Activated naive CD8-positive, alpha-beta T cell (primary cell): ENCODE results near the gene ANKRD11.

ENCODE experiments used
- H3K27ac Mint-ChIP-seq: one replicate; pipeline ENCODE4 v1.8.0; 2021; ENCODE audit warnings: mixed read lengths
- H3K27me3 Mint-ChIP-seq: one replicate; pipeline ENCODE4 v1.8.0; 2021; ENCODE audit warnings: mixed read lengths
- H3K36me3 Mint-ChIP-seq: one replicate; pipeline ENCODE4 v1.8.0; 2021; ENCODE audit warnings: mixed read lengths
- H3K4me1 Mint-ChIP-seq: one replicate; pipeline ENCODE4 v1.8.0; 2021; ENCODE audit warnings: low read depth, mixed read lengths
- H3K4me3 Mint-ChIP-seq: one replicate; pipeline ENCODE4 v1.8.0; 2021; ENCODE audit warnings: mild to moderate bottlenecking, mixed read lengths
- H3K9me3 Mint-ChIP-seq: one replicate; pipeline ENCODE4 v1.8.0; 2021; ENCODE audit warnings: low read depth, mixed read lengths

ANKRD11 gene

DNA sequence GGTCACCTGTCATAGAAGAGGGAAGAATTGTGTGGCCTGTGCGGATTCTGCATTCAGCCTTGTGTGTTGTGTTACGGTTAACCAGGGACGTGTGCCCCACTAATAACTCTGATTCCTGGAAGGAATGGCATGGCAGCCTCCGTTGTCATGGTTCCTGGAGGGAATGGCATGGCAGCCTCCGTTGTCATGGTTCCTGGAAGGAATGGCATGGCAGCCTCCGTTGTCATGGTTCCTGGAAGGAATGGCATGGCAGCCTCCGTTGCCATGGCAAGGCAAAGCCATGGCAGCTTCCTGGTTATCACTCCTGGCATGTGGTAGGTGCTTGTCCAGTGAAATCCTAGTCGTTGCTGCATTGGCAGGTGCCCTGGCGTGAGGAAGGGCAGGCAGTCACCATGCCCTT lies 26.8 kb upstream of the ANKRD11 start:
- Mint-ChIP-seq H3K4me1 (no peaks in the 10 kb centered on the region), H3K36me3 (peaks cover 6% of the 10 kb centered on the region), H3K27ac (no peak overlapping the region), H3K9me3 (no peaks in the 10 kb centered on the region), H3K4me3 (no peak overlapping the region), H3K27me3 (no peaks in the 10 kb centered on the region)

GRCh38 chr16:89512453-89512852 lies 22.1 kb upstream of the ANKRD11 start:
- H3K4me1 Mint-ChIP-seq, result peaks cover 5% of the 10 kb centered on the region
- H3K27ac Mint-ChIP-seq, result no peak overlapping the region
- H3K9me3 Mint-ChIP-seq, result no peaks in the 10 kb centered on the region
- no peaks in the 10 kb centered on the region for H3K36me3 Mint-ChIP-seq
- H3K4me3 Mint-ChIP-seq, result no peak overlapping the region
- H3K27me3 Mint-ChIP-seq, result no peaks in the 10 kb centered on the region

DNA sequence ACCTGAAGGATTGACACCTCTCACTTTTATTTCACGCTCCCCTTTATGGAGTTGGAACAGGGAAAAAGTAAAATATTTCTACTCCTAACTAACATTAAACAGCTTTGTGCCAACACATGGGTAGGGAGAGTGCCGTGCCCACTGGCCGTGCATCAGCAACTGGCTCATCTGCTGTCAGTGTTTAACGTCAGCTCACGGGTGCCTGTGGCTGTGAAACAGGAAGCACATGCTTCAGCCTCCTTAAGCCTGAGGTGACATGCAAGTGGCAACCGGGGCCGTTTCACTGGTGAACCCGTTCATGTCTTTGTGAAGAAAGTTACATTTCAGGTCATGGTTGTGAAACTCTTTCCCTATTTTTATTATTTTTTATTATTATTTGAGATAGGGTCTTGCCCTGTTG lies 21.0 kb upstream of the ANKRD11 start:
- H3K27me3 Mint-ChIP-seq, result no peaks in the 10 kb centered on the region
- peak overlapping the region; percentile 20 for H3K4me3 Mint-ChIP-seq
- no peaks in the 10 kb centered on the region for H3K9me3 Mint-ChIP-seq
- no peaks in the 10 kb centered on the region for H3K36me3 Mint-ChIP-seq
- no peak overlapping the region for H3K27ac Mint-ChIP-seq
- H3K4me1 Mint-ChIP-seq, result peaks cover 12% of the 10 kb centered on the region

GRCh38 chr16:89510526-89510925 lies 20.2 kb upstream of the ANKRD11 start:
- H3K9me3 Mint-ChIP-seq, result no peaks in the 10 kb centered on the region
- no peak overlapping the region for H3K27ac Mint-ChIP-seq
- peaks cover 21% of the 10 kb centered on the region for H3K4me1 Mint-ChIP-seq
- peak overlapping the region; percentile 38 for H3K4me3 Mint-ChIP-seq
- no peaks in the 10 kb centered on the region for H3K36me3 Mint-ChIP-seq
- no peaks in the 10 kb centered on the region for H3K27me3 Mint-ChIP-seq

GRCh38 chr16:89507834-89508590 lies 17.7 kb upstream of the ANKRD11 start, which contains the start of gene SPG7:
TSS of gene SPG7 (plus strand) at chr16:89508403. CDS start at chr16:89508418, 15 bp downstream.
- H3K9me3 Mint-ChIP-seq, result no peaks in the 10 kb centered on the region
- no peaks in the 10 kb centered on the region for H3K36me3 Mint-ChIP-seq
- H3K4me3 Mint-ChIP-seq, result peak within 1 kb of the TSS; percentile 99
- H3K27ac Mint-ChIP-seq, result peak within 1 kb of the TSS; percentile 96
- peaks cover 33% of the 10 kb centered on the region for H3K4me1 Mint-ChIP-seq
- H3K27me3 Mint-ChIP-seq, result no peaks in the 10 kb centered on the region

DNA sequence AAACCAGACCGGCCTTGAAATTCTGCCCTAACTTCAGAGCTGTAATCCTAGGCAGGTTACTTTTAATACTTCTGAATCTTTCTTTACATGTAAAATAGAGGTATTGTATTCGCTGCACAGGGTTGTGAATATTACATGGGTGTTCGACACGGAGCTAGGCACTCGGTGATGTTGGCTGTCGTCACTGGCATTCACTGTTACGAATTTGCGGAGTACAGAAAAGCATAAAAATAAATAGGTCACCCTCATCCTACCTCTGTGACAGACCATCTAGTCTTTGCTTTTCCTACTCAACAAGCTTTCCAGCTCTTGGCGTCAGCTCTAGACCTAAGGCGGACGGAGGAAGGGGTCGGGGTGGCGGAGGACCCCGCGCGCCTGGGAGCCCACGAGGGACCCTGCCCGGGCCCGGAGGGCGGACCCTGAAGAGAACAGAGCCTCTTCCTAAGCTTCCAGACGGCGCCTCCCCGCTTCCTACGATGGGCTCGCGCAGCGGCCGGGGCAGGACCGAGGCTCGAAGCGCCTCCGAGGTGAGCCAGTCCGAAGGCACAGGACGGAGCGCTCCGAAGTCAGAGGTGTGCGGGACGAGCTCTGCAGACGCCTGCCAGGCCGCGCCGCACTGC lies 17.0 kb upstream of the ANKRD11 start:
- Mint-ChIP-seq H3K4me1 (peaks cover 33% of the 10 kb centered on the region), H3K36me3 (no peaks in the 10 kb centered on the region), H3K27ac (peak overlapping the region; percentile 90), H3K27me3 (no peaks in the 10 kb centered on the region), H3K4me3 (peak overlapping the region; percentile 88), H3K9me3 (no peaks in the 10 kb centered on the region)

- Mint-ChIP-seq H3K27ac (peak overlapping the region; percentile 90), H3K4me1 (peaks cover 33% of the 10 kb centered on the region), H3K27me3 (no peaks in the 10 kb centered on the region)
Observed at GRCh38 chr16:89506791-89507191, 16.4 kb upstream of the ANKRD11 start.

GRCh38 chr16:89506113-89506504 lies 15.7 kb upstream of the ANKRD11 start:
- Mint-ChIP-seq H3K9me3 (no peaks in the 10 kb centered on the region), H3K36me3 (no peaks in the 10 kb centered on the region), H3K27me3 (no peaks in the 10 kb centered on the region), H3K27ac (peak overlapping the region; percentile 89), H3K4me3 (peak overlapping the region; percentile 82), H3K4me1 (peaks cover 33% of the 10 kb centered on the region)

More at GRCh38 chr16:89506791-89507191, 16.4 kb upstream of the ANKRD11 start:
- Mint-ChIP-seq H3K4me3 (peak overlapping the region; percentile 88), H3K36me3 (no peaks in the 10 kb centered on the region), H3K9me3 (no peaks in the 10 kb centered on the region)

DNA sequence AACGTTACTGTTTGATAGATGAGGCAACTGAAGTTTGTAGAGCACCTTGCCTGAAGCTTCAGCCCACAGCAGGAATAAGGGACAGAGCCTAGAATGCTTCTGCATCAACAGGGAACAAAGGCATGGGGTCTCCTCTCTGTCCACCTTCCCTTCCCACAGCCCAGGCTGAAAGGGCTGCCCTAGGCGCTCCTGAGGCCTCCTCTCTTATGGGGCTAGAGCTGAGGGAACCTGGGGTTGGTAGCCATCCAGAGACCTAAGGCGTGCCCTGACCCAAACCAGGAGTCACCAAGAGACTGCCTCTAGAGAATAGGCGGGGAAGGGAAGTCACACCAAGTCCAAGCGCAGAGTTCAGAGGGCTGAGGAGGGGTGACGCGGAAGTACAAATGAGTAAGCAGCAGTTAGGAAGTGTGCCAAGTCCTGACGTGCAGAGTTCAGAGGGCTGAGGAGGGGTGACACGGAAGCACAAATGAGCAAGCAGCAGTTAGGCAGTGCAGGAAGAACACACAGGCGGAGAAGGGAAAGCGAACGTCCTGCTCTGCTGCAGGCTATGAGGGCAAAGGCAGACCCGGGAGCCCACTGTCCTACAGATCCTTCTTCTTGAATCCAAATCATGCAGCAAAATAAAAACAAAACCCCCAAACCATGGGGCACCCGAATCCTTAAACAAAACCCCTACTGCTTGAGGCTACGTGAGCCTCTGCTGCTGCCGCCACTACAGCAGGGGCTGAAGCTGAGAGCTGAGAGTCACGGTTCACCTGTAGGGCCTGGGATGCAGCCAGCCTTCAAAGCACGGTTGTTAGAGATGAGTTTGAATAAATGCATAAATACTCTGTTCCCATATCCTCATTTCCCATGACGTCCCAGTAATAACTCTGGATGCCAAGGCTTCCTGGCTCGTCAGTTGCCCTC lies 15.1 kb upstream of the ANKRD11 start:
- no peaks in the 10 kb centered on the region for H3K9me3 Mint-ChIP-seq
- no peaks in the 10 kb centered on the region for H3K27me3 Mint-ChIP-seq
- H3K4me3 Mint-ChIP-seq, result peak overlapping the region; percentile 82
- H3K4me1 Mint-ChIP-seq, result peaks cover 33% of the 10 kb centered on the region
- no peaks in the 10 kb centered on the region for H3K36me3 Mint-ChIP-seq
- H3K27ac Mint-ChIP-seq, result peak overlapping the region; percentile 89

GRCh38 chr16:89504091-89504490 lies 13.7 kb upstream of the ANKRD11 start:
- H3K27me3 Mint-ChIP-seq, result no peaks in the 10 kb centered on the region
- H3K27ac Mint-ChIP-seq, result peak overlapping the region; percentile 10
- H3K36me3 Mint-ChIP-seq, result no peaks in the 10 kb centered on the region
- no peaks in the 10 kb centered on the region for H3K9me3 Mint-ChIP-seq
- peaks cover 28% of the 10 kb centered on the region for H3K4me1 Mint-ChIP-seq
- no peak overlapping the region for H3K4me3 Mint-ChIP-seq

DNA sequence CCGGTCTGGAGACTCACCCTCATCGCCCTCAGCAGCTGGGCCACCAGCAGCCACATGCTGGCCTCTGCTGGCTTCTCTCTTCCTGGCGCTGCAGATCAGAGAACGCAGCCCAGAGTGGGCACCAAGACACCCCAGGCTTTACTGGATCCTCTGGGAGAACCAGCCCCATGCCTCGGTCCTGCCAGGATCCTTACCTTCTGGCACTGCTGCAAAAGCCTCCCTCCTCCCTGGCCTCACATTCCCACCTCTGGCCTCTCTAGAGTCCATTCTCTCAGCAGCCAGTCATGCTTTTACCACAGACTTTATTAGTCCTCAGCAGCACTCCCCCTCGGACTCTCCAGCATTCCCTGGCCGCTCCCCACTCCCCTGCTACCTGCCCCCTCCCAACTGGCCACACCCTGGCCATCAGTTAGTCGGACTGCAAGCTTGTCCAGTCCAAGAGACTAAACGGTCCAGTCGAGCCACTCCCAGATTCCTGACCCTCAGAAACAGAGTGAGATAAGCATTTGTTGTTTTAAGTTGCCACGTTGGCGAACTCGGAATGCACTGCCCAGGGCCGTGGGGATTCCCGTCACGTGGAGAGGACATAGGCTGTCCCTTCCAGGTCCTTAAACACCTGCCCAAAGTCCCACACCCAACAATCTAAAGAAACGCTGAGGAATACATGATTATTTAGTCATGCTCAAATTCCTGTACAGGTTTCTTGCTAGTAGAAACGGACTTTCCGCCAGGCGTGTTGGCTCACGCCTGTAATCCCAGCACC lies 11.9 kb upstream of the ANKRD11 start:
- H3K4me3 Mint-ChIP-seq, result no peak overlapping the region

GRCh38 chr16:89499767-89500166 lies 9.4 kb upstream of the ANKRD11 start:
- Mint-ChIP-seq H3K4me3 (no peak overlapping the region), H3K27ac (no peak overlapping the region), H3K36me3 (no peaks in the 10 kb centered on the region), H3K4me1 (peaks cover 6% of the 10 kb centered on the region), H3K9me3 (no peaks in the 10 kb centered on the region), H3K27me3 (no peaks in the 10 kb centered on the region)

More for the DNA sequence above, 11.9 kb upstream of the ANKRD11 start:
- Mint-ChIP-seq H3K4me1 (peaks cover 28% of the 10 kb centered on the region), H3K9me3 (no peaks in the 10 kb centered on the region), H3K27me3 (no peaks in the 10 kb centered on the region), H3K36me3 (no peaks in the 10 kb centered on the region), H3K27ac (no peak overlapping the region)

- H3K27me3 Mint-ChIP-seq, result no peaks in the 10 kb centered on the region
- no peaks in the 10 kb centered on the region for H3K36me3 Mint-ChIP-seq
- H3K9me3 Mint-ChIP-seq, result no peaks in the 10 kb centered on the region
- H3K27ac Mint-ChIP-seq, result peak overlapping the region; percentile 16
- no peak overlapping the region for H3K4me3 Mint-ChIP-seq
- peaks cover 2% of the 10 kb centered on the region for H3K4me1 Mint-ChIP-seq
Observed at GRCh38 chr16:89498839-89499238, 8.5 kb upstream of the ANKRD11 start.

DNA sequence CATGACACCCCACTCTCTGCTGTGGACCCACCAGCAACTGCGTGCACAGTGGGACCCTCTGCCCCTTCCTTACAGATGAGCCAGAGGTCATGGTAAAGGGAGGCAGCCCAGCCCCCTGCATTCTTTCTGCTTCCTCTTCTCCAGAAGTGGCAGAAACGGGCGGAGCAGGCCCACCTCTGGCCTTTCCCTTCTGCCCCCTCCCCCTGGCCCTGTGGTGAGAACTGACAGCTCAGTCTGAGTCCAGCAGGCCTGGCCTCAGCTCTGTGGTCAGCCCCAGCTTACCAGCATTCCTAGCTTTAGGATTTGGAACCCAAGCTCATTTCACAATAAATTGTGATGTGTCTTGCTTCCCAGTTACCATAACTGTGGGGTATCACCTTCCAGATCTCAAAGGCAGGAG lies 4.8 kb upstream of the ANKRD11 start:
- Mint-ChIP-seq H3K27ac (no peak overlapping the region), H3K4me3 (no peak overlapping the region), H3K27me3 (no peaks in the 10 kb centered on the region), H3K4me1 (peaks cover 24% of the 10 kb centered on the region), H3K36me3 (no peaks in the 10 kb centered on the region), H3K9me3 (no peaks in the 10 kb centered on the region)
